Neural crest cell (in vitro differentiated cells): ENCODE data around the gene ST3GAL2. TPM values are rescaled to one million over a fixed set of nuclear protein-coding genes. Genes with fewer than 3 reads are reported as not detected.

Experiments
- DNase-seq: peaks from one replicate; pipeline ENCODE4 v3.0.0; 2021; ENCODE audit warnings: low read depth, mixed read lengths, low spot score
- H3K27ac Mint-ChIP-seq: one replicate; pipeline ENCODE4 v1.8.0; 2021; ENCODE audit warnings: mild to moderate bottlenecking, mixed read lengths; ENCODE audit not compliant: unreplicated experiment
- H3K27me3 Mint-ChIP-seq: 2 replicates; pipeline ENCODE4 v1.8.0; 2021; ENCODE audit warnings: low read depth, mild to moderate bottlenecking, mixed read lengths
- H3K36me3 Mint-ChIP-seq: 2 replicates; pipeline ENCODE4 v1.8.0; 2021; ENCODE audit warnings: low read depth, mild to moderate bottlenecking, mixed read lengths
- H3K4me1 Mint-ChIP-seq: 2 replicates; pipeline ENCODE4 v1.8.0; 2021; ENCODE audit warnings: mixed read lengths
- H3K4me3 Mint-ChIP-seq: one replicate; pipeline ENCODE4 v1.8.0; 2021; ENCODE audit warnings: mild to moderate bottlenecking, mixed read lengths
- H3K9me3 Mint-ChIP-seq: 2 replicates; pipeline ENCODE4 v1.8.0; 2021; ENCODE audit warnings: mixed read lengths
- total RNA-seq: library from RNA; stranded (reverse); gene quantifications from 2 replicates; pipeline ENCODE4 v1.2.1, GENCODE V29; 2021
- TF ChIP-seq, protein P1 (sequence below): fragments of 200-600 bp; sonication (generic); conservative IDR thresholded peaks from 2 replicates; pipeline ENCODE4 v1.5.0; 2021; ENCODE audit warnings: antibody characterized with exemption, mild to moderate bottlenecking

Gene ST3GAL2
- total RNA-seq, 1 donor from 2014 or later, result 41.8 TPM

DNA sequence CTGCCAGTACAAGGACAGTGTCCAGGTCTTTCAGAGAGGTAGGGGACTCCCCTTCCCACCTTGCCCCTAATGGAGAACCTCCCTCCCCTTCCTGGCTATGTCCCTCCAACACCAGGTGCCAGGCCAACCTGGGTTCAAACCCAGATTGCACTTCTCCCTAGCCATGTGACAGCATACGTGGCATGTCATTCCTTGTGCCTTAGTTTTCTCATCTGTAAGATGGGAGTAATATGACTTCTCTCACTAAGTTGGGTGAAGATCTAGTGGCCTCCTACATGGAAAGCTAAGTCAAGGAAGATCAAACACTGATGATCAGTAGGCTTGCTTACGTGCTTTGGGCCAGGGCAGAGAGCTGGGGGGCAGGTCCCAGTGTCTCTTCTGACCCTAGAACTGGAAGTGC is 24.3 kb upstream of the ST3GAL2 start:
- no peak overlapping the region for H3K4me3 Mint-ChIP-seq
- no peak for DNase-seq
- H3K4me1 Mint-ChIP-seq, result no peaks in the 10 kb centered on the region
- no peaks in the 10 kb centered on the region for H3K36me3 Mint-ChIP-seq
- no peak overlapping the region for H3K27ac Mint-ChIP-seq
- H3K9me3 Mint-ChIP-seq, result no peaks in the 10 kb centered on the region
- H3K27me3 Mint-ChIP-seq, result no peaks in the 10 kb centered on the region
- TF ChIP-seq, protein P1, sequence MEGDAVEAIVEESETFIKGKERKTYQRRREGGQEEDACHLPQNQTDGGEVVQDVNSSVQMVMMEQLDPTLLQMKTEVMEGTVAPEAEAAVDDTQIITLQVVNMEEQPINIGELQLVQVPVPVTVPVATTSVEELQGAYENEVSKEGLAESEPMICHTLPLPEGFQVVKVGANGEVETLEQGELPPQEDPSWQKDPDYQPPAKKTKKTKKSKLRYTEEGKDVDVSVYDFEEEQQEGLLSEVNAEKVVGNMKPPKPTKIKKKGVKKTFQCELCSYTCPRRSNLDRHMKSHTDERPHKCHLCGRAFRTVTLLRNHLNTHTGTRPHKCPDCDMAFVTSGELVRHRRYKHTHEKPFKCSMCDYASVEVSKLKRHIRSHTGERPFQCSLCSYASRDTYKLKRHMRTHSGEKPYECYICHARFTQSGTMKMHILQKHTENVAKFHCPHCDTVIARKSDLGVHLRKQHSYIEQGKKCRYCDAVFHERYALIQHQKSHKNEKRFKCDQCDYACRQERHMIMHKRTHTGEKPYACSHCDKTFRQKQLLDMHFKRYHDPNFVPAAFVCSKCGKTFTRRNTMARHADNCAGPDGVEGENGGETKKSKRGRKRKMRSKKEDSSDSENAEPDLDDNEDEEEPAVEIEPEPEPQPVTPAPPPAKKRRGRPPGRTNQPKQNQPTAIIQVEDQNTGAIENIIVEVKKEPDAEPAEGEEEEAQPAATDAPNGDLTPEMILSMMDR, result no peak

DNA sequence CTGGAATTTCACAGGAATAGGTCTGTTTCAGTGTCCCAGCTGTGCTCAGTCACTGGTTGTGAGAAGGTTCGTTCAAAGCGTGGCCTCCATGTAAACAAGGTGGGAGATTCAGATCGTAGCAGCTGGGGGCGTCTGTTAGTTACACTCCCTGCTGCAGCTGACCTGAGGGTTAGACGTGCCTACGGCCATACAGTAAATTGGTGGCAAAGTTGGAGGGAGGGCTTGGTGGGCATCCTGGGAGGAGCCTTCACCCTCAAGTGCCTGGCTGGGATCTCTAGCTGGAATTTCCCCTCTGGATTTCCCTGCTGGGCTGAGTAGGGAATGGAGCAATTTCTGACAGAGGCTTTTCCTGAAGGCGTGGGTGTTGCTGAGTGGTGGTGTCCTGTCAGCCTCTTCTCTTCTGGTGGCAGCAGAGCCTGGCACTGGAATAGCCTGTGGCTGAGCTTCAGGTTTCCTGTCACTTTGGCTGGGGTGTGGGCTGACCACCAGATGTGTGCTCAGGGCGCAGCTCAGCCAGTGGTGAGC is 21.9 kb upstream of the ST3GAL2 start:
- TF ChIP-seq, protein P1, result no peak
- H3K27me3 Mint-ChIP-seq, result no peaks in the 10 kb centered on the region
- H3K9me3 Mint-ChIP-seq, result no peaks in the 10 kb centered on the region
- DNase-seq, result no peak
- no peak overlapping the region for H3K27ac Mint-ChIP-seq
- no peak overlapping the region for H3K4me3 Mint-ChIP-seq
- H3K36me3 Mint-ChIP-seq, result no peaks in the 10 kb centered on the region
- H3K4me1 Mint-ChIP-seq, result peaks cover 4% of the 10 kb centered on the region

DNA sequence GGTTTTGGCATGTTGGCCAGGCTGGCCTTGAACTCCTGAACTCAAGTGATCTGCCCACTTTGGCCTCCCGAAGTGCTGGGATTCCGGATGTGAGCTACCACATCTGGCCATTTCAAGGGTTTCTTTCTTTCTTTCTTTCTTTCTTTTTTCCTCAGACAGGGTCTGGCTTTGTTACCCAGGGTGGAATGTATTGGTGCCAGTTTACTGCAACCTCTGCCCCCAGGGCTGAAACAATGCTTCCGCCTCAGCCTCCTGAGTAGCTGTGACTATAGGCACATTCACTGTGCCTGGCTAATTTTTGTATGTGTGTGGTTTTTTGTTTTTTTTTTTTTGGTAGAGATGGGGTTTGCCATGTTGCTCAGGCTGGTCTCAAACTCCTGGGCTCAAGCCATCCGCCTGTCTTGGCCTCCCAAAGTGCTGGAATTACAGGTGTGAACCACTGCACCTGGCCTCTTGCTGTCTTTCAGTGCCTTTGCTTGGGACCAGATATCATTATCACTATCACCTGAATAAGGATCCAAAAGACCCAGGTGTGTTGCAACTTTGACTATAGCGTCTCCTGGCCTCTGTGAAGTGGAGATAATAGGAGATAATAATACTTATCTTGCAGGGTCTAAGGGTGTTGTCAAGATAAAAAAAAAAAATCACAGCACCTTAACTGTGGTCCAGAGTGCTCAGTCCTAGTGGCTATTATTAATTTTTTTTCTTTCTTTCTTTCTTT is 18.7 kb upstream of the ST3GAL2 start:
- Mint-ChIP-seq H3K27me3 (no peaks in the 10 kb centered on the region), H3K27ac (no peak overlapping the region), H3K9me3 (no peaks in the 10 kb centered on the region), H3K4me3 (peak overlapping the region; percentile 81), H3K4me1 (peaks cover 16% of the 10 kb centered on the region), H3K36me3 (no peaks in the 10 kb centered on the region)
- TF ChIP-seq, protein P1, result no peak
- DNase-seq, result no peak

DNA sequence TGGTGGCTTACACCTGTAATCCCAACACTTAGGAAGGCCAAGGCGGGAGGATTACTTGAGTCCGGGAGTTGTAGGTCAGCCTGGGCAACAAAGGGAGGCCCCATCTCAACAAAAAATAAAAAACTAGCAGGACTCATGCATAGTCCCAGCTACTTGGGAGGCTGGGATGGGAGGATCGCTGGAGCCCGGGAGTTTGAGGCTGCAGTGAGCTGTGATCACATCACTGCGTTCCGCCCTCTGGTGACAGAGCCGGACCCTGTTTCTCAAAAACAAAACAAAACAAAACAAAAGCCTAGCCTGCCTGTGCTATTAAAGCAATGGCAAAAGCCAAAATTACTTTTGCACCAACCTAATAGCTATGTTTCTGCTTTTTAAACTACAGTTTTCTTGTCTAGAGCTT is 17.0 kb upstream of the ST3GAL2 start:
- Mint-ChIP-seq H3K9me3 (no peaks in the 10 kb centered on the region), H3K4me3 (peak overlapping the region; percentile 93), H3K4me1 (peaks cover 16% of the 10 kb centered on the region), H3K36me3 (no peaks in the 10 kb centered on the region), H3K27me3 (no peaks in the 10 kb centered on the region), H3K27ac (no peak overlapping the region)
- no peak for DNase-seq
- TF ChIP-seq, protein P1, result no peak

DNA sequence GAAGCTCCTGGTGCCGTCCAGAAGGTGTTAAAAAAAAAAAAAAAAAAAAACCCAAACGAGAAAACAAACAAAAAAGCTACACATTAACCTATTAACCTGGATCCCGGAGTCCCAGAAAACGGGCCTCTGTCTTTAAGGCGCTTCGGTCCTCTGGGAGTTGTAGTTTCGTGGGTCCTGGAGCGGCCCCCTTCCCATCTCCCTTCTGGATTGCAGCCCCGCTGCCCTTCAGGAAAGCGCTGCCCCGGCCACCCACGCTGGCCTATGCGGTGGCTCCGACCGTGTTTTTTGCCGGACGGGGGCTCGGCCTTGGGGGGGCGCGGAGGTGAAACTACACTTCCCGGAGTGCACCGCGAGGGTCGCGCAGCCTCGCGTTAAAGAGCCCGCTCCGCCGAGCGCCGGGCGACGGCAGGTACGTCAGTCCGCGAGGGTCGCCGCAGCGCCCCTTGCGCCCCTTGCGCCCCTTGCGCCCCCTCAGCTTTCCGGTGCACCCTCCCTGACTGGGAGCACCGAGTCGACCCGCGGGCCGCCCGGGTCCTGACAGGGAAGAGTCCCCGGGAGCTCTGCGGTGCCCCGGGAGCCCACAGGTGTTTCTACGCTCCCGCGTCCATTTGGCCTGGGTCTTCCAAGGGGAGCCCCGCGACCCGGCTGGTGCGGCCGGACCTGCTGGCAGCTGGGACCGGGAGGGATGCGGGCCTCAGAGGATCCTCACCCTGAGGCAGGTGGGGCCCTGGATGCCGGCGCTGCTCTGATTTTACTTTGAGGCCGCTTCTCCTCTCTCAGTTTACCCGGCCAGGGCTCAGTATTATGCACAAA is 15.5 kb upstream of the ST3GAL2 start, which contains the start of gene FCSK:
TSS of gene FCSK (plus strand) at position 374 of the 813 bp plus-strand sequence. CDS start 8,596 bp downstream, outside the sequence.
- Mint-ChIP-seq H3K4me3 (peak within 1 kb of the TSS; percentile 93), H3K4me1 (peaks cover 16% of the 10 kb centered on the region), H3K36me3 (no peaks in the 10 kb centered on the region), H3K27me3 (no peaks in the 10 kb centered on the region), H3K27ac (peak within 1 kb of the TSS; percentile 99), H3K9me3 (no peaks in the 10 kb centered on the region)
- TF ChIP-seq, protein P1, result peak; percentile 20
- peak; percentile 69 for DNase-seq
